HepG2 (cell line): ENCODE measurements around the gene HS6ST1. TPM values are rescaled to one million over a fixed set of nuclear protein-coding genes. Genes with fewer than 3 reads are reported as not detected.

Source experiments
- ATAC-seq: fragments of 200-7000 bp; cut with Tn5 transposase; 3 replicates; pipeline ENCODE4 v1.9.1; 2020; ENCODE audit warnings: mild to moderate bottlenecking, moderate library complexity
- BruUV-seq: library from RNA; stranded (reverse); fragments of 400-500 nt; replicated peaks from 2 replicates; lab custom pipeline; 2021; lab: Mats Ljungman, UMichigan
- CTCF ChIA-PET: fragments of 300-600 bp; formaldehyde crosslinking; extraction: SDS; loops from one replicate; lab custom pipeline; 2021; ENCODE audit warnings: low total read pairs, inconsistent platforms, low intra/inter-chr PET ratio; lab: Yijun Ruan, JAX
- POLR2A ChIA-PET: fragments of 350-600 bp; sonication (Branson Sonifier 250); formaldehyde crosslinking; loops from one replicate; lab custom pipeline; 2020; ENCODE audit warnings: antibody characterized with exemption, inconsistent platforms; lab: Yijun Ruan, JAX
- DNase-seq: peaks from one replicate; pipeline ENCODE4 v3.0.0-alpha.2; 2015; ENCODE audit warnings: low spot score
- FAIRE-seq: peaks from 3 replicates; lab custom pipeline; 2011; peaks lifted over from hg19 to GRCh38; lab: Jason Lieb, UNC
- H2AFZ ChIP-seq: one replicate; pipeline ENCODE4 v1.6.1; 2011; ENCODE audit warnings: low read length, inconsistent platforms
- H3K27ac ChIP-seq: fragments of 300-600 bp; 3 replicates; pipeline ENCODE4 v1.8.0; 2011; ENCODE audit warnings: mixed run types, mild to moderate bottlenecking, mixed read lengths, low read length, inconsistent platforms; ENCODE audit not compliant: insufficient read depth; ENCODE audit errors: extremely low read length
- H3K27me3 ChIP-seq, 2 experiments: fragments of 200-600 bp in 1 of 2; 2 replicates in 1 of 2; 3 replicates in 1 of 2; pipeline versions ENCODE4 v1.6.0 to v1.8.0; 2011; ENCODE audit warnings: low read length in 2 of 2, mild to moderate bottlenecking in 2 of 2, moderate library complexity in 2 of 2, inconsistent platforms in 1 of 2; ENCODE audit not compliant: insufficient read depth in 2 of 2, control insufficient read depth in 1 of 2
- H3K36me3 ChIP-seq, 2 experiments: fragments of 200-600 bp in 1 of 2; replicated peaks in 1 of 2; 2 replicates in 1 of 2; 3 replicates in 1 of 2; pipeline versions ENCODE4 v1.5.1 to v1.8.0; 2011; ENCODE audit warnings: low read length in 2 of 2, inconsistent platforms in 1 of 2; ENCODE audit not compliant: insufficient read depth in 2 of 2, control insufficient read depth in 1 of 2
- H3K4me1 ChIP-seq: 2 replicates; pipeline ENCODE4 v1.5.1; 2012; ENCODE audit warnings: low read length, inconsistent platforms; ENCODE audit not compliant: insufficient read depth
- H3K4me2 ChIP-seq: 2 replicates; pipeline ENCODE4 v1.6.0; 2011; ENCODE audit warnings: low read depth, low read length, inconsistent platforms
- H3K4me3 ChIP-seq, 3 experiments: fragments of 200-600 bp in 1 of 3; sonication (generic), shearing (Covaris generic) in 1 of 3; replicated peaks in 1 of 3; 2 replicates each; pipeline ENCODE4 v1.5.1; 2011 to 2016; ENCODE audit warnings: low read length in 3 of 3, inconsistent platforms in 2 of 3, low read depth in 2 of 3, mild to moderate bottlenecking in 2 of 3, control low read depth in 1 of 3, mixed read lengths in 1 of 3; ENCODE audit not compliant: insufficient read depth in 1 of 3
- H3K79me2 ChIP-seq: one replicate; pipeline ENCODE4 v1.6.1; 2011; ENCODE audit warnings: low read length, inconsistent platforms; ENCODE audit not compliant: insufficient read depth
- H3K9ac ChIP-seq: 2 replicates; pipeline ENCODE4 v1.6.0; 2011; ENCODE audit warnings: mild to moderate bottlenecking, low read depth, low read length, inconsistent platforms; ENCODE audit not compliant: insufficient read depth
- H3K9me3 ChIP-seq: 2 replicates; pipeline ENCODE4 v1.5.1; 2012; ENCODE audit warnings: mild to moderate bottlenecking, low read length
- H4K20me1 ChIP-seq: 2 replicates; pipeline ENCODE4 v1.6.0; 2011; ENCODE audit warnings: inconsistent platforms, mild to moderate bottlenecking, low read length, moderate library complexity; ENCODE audit not compliant: insufficient read depth
- AGO2 ChIP-seq: fragments of 200-400 bp; formaldehyde crosslinking; optimal IDR thresholded peaks from 2 replicates; pipeline ENCODE3; 2017; ENCODE audit warnings: mild to moderate bottlenecking, low read depth, low read length, moderate library complexity
- RBM22 ChIP-seq: fragments of 200-400 bp; formaldehyde crosslinking; optimal IDR thresholded peaks from 2 replicates; pipeline ENCODE3; 2017; ENCODE audit warnings: mild to moderate bottlenecking, low read length, moderate library complexity
- TBX2 ChIP-seq: sonication (generic); formaldehyde crosslinking; IDR thresholded peaks from 2 replicates; pipeline ENCODE4 v1.5.0; 2020; ENCODE audit warnings: missing genetic modification reagents, mild to moderate bottlenecking, borderline replicate concordance
- ZFP1 ChIP-seq: IDR thresholded peaks from 2 replicates; pipeline ENCODE4 v1.6.1; 2016
- WGBS: methylation state at CpG from one replicate; pipeline ENCODE4 v1.1.6; 2017; ENCODE audit warnings: low lambda C conversion rate; 5-methylcytosine and 5-hydroxymethylcytosine counted together
- in situ Hi-C: cut with HindIII; loops from 2 replicates; pipeline ENCODE4 v1.10.0; 2017; ENCODE audit warnings: low pct_unique_long_range_greater_than_20kb; ENCODE audit not compliant: extremely low pct_ligation_motif_present
- intact Hi-C: fragments of 100-400 bp; cut with micrococcal nuclease; formaldehyde crosslinking; loops from one replicate; pipeline ENCODE4 v1.10.0; 2022; ENCODE audit not compliant: unreplicated experiment
- polyA plus RNA-seq, 8 experiments: library from polyadenylated mRNA; depleted of rRNA in 3 of 8; stranded (reverse) in 7 of 8; unstranded in 1 of 8; fragments of >200 nt; fragmentation: Illumina TruSeq in 4 of 8; extraction: Trizol in 4 of 8; gene quantifications; 2 replicates each; pipeline versions ENCODE4 v1.2.1 to v1.2.3, GENCODE V29; 2011 to 2016; ENCODE audit warnings: low read depth in 4 of 8, missing spikeins in 1 of 8, mixed read lengths in 1 of 8; ENCODE audit not compliant: insufficient read depth in 1 of 8
- total RNA-seq, 5 experiments: library from RNA; depleted of rRNA; stranded (reverse); fragments of >200 nt; fragmentation: Illumina TruSeq; extraction: Trizol; gene quantifications; 2 replicates each; pipeline ENCODE4 v1.2.3, GENCODE V29; 2016; ENCODE audit warnings: low read depth in 1 of 5
- TF ChIP-seq, protein P1 (sequence below): sonication (generic); formaldehyde crosslinking; IDR thresholded peaks from 2 replicates; pipeline ENCODE4 v1.9.0; 2021; ENCODE audit warnings: missing genetic modification reagents, mild to moderate bottlenecking, borderline replicate concordance
- TF ChIP-seq, protein P2 (sequence below): fragments of 450-650 bp; IDR thresholded peaks from 2 replicates; pipeline ENCODE4 v1.6.1; 2017; ENCODE audit warnings: mild to moderate bottlenecking

HS6ST1 gene
- total and polyA plus RNA-seq, 2 of the 13 experiments (the other 11 are each of a cell fraction or from before 2014, with no cell fraction given) = 34.5 to 84.6 TPM

DNA sequence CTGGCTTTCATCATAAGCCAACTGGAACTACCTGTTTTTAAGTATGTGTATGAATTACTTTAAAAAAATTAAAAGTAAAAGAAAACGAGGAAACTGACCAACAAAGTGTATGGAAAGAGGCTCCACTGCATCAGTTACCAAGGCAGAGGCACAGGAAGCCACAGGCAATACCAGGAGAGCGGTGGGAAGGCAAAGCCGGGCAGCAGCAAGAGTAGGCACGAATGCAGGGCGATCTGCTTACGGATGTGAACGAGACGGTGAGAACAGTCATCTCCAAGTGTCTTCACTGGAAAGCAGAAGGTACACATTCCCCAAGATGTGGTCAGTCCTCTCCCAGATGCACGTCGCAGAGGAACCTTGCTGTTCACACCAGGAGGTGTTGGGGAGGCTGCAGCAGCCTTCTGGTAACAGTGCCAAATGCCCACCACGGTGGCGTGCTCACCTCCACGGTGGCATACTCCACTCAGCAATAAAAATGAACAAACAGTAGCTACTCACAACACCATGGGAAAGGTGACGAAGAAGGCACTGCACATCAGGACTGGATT is 43.1 kb downstream of the HS6ST1 start:
- TF ChIP-seq AGO2 = peak; percentile 28
- TF ChIP-seq, protein P1, sequence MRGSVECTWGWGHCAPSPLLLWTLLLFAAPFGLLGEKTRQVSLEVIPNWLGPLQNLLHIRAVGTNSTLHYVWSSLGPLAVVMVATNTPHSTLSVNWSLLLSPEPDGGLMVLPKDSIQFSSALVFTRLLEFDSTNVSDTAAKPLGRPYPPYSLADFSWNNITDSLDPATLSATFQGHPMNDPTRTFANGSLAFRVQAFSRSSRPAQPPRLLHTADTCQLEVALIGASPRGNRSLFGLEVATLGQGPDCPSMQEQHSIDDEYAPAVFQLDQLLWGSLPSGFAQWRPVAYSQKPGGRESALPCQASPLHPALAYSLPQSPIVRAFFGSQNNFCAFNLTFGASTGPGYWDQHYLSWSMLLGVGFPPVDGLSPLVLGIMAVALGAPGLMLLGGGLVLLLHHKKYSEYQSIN = no peak
- peak; percentile 73 for TF ChIP-seq RBM22
- CTCF ChIA-PET = no interaction called here
- Histone ChIP-seq H3K9ac (no peak overlapping the region), H3K79me2 (peaks cover 42% of the 10 kb centered on the region), H3K27ac (no peak overlapping the region), H3K27me3 (no peaks in the 10 kb centered on the region), H2AFZ (no peak overlapping the region), H3K9me3 (0 out of 2 replicates have a peak, but pooled peaks cover 3% of the 10 kb centered on the region), H3K4me2 (no peak overlapping the region), H3K36me3 (peaks cover 45 to 76% of the 10 kb centered on the region in 2 experiments), H3K4me1 (peaks cover 40% of the 10 kb centered on the region), H4K20me1 (peaks cover 38% of the 10 kb centered on the region; the same call in 1 of the 2 replicates), H3K4me3 (no peak overlapping the region)
- no peak for FAIRE-seq
- POLR2A ChIA-PET = no interaction called here
- in situ Hi-C loops = no loop called here
- WGBS = 95% methylated on average over 14 of the region's 14 CpGs
- no TSS peak for BruUV-seq
- intact Hi-C loops = no loop called here
- no peak for ATAC-seq
- DNase-seq = no peak

DNA sequence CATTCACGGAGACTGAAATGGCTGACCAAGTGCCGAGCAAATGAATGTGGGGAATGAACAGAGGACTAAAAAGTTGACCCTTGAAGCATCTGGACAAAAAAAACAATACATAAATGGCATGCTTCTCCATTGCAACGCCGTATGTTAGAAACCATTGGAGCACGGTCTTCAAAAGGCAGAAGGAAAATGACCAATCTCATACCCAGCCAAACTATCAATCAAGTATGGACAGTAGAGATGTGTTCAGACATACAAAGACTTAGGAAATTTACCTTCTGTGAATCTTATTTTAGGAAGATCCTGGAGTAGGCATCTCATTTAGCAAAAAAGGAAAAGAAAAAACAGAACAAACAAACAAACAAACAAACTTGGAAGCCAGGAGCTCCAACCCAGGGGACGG is 44.5 kb downstream of the HS6ST1 start:
- Histone ChIP-seq H3K27ac (no peak overlapping the region), H3K79me2 (peaks cover 34% of the 10 kb centered on the region), H3K36me3 (peaks cover 39 to 75% of the 10 kb centered on the region in 2 experiments), H3K4me1 (peaks cover 35% of the 10 kb centered on the region), H3K9ac (no peak overlapping the region), H3K9me3 (0 out of 2 replicates have a peak, but pooled peaks cover 3% of the 10 kb centered on the region), H3K27me3 (no peaks in the 10 kb centered on the region), H3K4me2 (no peak overlapping the region), H4K20me1 (peaks cover 32% of the 10 kb centered on the region; the same call in 1 of the 2 replicates), H2AFZ (no peak overlapping the region), H3K4me3 (no peak overlapping the region)
- peak; percentile 98 for TF ChIP-seq ZFP1 (CRISPR knock-in tag)
- 0 out of 2 replicates have a peak, but pooled peaks have one; percentile 30 for TF ChIP-seq TBX2 (CRISPR knock-in tag)
- TF ChIP-seq, protein P2, sequence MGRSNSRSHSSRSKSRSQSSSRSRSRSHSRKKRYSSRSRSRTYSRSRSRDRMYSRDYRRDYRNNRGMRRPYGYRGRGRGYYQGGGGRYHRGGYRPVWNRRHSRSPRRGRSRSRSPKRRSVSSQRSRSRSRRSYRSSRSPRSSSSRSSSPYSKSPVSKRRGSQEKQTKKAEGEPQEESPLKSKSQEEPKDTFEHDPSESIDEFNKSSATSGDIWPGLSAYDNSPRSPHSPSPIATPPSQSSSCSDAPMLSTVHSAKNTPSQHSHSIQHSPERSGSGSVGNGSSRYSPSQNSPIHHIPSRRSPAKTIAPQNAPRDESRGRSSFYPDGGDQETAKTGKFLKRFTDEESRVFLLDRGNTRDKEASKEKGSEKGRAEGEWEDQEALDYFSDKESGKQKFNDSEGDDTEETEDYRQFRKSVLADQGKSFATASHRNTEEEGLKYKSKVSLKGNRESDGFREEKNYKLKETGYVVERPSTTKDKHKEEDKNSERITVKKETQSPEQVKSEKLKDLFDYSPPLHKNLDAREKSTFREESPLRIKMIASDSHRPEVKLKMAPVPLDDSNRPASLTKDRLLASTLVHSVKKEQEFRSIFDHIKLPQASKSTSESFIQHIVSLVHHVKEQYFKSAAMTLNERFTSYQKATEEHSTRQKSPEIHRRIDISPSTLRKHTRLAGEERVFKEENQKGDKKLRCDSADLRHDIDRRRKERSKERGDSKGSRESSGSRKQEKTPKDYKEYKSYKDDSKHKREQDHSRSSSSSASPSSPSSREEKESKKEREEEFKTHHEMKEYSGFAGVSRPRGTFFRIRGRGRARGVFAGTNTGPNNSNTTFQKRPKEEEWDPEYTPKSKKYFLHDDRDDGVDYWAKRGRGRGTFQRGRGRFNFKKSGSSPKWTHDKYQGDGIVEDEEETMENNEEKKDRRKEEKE = no peak
- 94% methylated on average over 6 of the region's 6 CpGs for WGBS
- CTCF ChIA-PET = no interaction called here
- no peak for ATAC-seq
- DNase-seq = no peak
- intact Hi-C loops = no loop called here
- POLR2A ChIA-PET = no interaction called here
- in situ Hi-C loops = no loop called here
- no peak for FAIRE-seq
- BruUV-seq = no TSS peak
